Midbrain (tissue), 1 donor: ENCODE measurements around the gene ARHGAP11A.
"Not testable (repeated sequence)": the region's sequence is repeated elsewhere in the genome, so short reads cannot be mapped to it uniquely, and the experiment has no call there.

Experiments
- DNase-seq: peaks from one replicate; lab custom pipeline; 2025; lab: John Stamatoyannopoulos, UW

ARHGAP11A gene, protein sequence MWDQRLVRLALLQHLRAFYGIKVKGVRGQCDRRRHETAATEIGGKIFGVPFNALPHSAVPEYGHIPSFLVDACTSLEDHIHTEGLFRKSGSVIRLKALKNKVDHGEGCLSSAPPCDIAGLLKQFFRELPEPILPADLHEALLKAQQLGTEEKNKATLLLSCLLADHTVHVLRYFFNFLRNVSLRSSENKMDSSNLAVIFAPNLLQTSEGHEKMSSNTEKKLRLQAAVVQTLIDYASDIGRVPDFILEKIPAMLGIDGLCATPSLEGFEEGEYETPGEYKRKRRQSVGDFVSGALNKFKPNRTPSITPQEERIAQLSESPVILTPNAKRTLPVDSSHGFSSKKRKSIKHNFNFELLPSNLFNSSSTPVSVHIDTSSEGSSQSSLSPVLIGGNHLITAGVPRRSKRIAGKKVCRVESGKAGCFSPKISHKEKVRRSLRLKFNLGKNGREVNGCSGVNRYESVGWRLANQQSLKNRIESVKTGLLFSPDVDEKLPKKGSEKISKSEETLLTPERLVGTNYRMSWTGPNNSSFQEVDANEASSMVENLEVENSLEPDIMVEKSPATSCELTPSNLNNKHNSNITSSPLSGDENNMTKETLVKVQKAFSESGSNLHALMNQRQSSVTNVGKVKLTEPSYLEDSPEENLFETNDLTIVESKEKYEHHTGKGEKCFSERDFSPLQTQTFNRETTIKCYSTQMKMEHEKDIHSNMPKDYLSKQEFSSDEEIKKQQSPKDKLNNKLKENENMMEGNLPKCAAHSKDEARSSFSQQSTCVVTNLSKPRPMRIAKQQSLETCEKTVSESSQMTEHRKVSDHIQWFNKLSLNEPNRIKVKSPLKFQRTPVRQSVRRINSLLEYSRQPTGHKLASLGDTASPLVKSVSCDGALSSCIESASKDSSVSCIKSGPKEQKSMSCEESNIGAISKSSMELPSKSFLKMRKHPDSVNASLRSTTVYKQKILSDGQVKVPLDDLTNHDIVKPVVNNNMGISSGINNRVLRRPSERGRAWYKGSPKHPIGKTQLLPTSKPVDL

GRCh38 chr15:32615051-32615870 lies at the start of gene ARHGAP11A:
Gene ARHGAP11A, plus strand, starts transcription at chr15:32615504. Its CDS starts 708 bp downstream, at chr15:32616212.
- not testable (repeated sequence) for DNase-seq

DNA sequence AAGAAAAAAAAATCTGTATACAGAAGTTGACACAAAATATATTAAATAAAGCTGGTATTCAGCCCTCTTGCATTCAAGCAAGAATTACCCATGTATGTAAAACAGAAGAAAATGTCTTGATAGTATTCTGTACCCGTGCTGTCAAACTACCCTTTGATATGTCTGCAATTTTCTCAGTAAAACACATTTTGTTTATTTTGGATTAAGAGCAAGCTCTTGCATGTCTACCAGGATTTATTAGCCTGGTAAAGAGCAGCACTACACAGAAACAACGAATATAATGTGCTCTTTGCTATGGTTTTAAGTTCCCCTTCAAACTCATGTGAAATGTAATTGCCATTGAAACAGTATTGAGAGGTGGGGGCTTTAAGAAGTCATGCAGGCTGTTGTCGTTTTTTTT lies 46.3 kb upstream of the ARHGAP11A start:
- not testable (repeated sequence) for DNase-seq

GRCh38 chr15:32578482-32578881 lies 36.8 kb upstream of the ARHGAP11A start:
- DNase-seq = not testable (repeated sequence)

- not testable (repeated sequence) for DNase-seq
Observed at GRCh38 chr15:32585844-32586243, 29.5 kb upstream of the ARHGAP11A start.

- not testable (repeated sequence) for DNase-seq
Observed at GRCh38 chr15:32593151-32593550, 22.2 kb upstream of the ARHGAP11A start, which contains the start of gene GOLGA8N. Gene GOLGA8N, plus strand, starts transcription at chr15:32593456.

DNA sequence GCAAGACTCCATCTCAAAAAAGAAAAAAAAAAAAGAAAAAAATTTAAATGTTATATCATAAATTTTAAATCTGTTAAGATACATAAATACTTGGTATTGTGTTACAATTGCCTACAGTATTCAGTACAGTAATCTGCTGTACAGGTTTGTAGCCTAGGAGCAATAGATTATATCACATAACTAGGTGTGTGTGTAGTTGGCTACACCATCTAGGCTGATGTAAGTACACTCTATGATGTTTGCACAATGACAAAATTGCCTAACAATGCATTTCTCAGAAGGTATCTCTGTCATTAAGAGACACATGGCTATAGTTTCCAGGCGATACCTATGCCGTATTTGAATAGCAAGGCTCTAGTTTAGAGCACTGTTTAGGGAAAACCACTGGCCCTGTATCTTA lies 5.8 kb upstream of the ARHGAP11A start:
- not testable (repeated sequence) for DNase-seq

GRCh38 chr15:32610719-32611118 lies 4.6 kb upstream of the ARHGAP11A start:
- not testable (repeated sequence) for DNase-seq

- DNase-seq = not testable (repeated sequence)
Observed at GRCh38 chr15:32614712-32615050, 623 bp upstream of the ARHGAP11A start.

- DNase-seq = not testable (repeated sequence)
Observed at GRCh38 chr15:32615871-32616426, 645 bp downstream of the ARHGAP11A start.

- DNase-seq = no peak
Observed at GRCh38 chr15:32636410-32636809, 21.1 kb downstream of the ARHGAP11A start.

- no peak for DNase-seq
Observed at GRCh38 chr15:32636908-32637567, 21.7 kb downstream of the ARHGAP11A start.

DNA sequence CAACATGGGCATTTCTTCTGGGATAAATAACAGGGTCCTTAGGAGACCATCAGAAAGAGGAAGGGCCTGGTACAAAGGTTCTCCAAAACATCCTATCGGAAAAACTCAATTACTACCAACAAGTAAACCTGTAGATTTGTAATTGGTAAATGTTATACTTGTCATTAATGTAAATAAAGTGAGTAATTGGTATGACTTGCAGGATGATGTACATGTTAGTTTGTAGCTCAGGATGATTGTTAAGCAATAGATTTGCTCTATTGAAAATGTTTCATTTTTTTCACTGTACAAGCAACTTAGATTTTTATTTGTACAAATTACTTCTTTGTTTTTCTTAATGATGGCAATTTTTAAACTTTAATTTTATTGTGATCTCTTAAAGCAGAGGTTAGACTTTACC lies 22.4 kb downstream of the ARHGAP11A start:
- DNase-seq = no peak

- peak; percentile 74 for DNase-seq
Observed at GRCh38 chr15:32641517-32642059, 26.3 kb downstream of the ARHGAP11A start, which contains the start of gene SCG5. Gene SCG5, plus strand, starts transcription at chr15:32641710. Its CDS starts 1,883 bp downstream, at chr15:32643593.

DNA sequence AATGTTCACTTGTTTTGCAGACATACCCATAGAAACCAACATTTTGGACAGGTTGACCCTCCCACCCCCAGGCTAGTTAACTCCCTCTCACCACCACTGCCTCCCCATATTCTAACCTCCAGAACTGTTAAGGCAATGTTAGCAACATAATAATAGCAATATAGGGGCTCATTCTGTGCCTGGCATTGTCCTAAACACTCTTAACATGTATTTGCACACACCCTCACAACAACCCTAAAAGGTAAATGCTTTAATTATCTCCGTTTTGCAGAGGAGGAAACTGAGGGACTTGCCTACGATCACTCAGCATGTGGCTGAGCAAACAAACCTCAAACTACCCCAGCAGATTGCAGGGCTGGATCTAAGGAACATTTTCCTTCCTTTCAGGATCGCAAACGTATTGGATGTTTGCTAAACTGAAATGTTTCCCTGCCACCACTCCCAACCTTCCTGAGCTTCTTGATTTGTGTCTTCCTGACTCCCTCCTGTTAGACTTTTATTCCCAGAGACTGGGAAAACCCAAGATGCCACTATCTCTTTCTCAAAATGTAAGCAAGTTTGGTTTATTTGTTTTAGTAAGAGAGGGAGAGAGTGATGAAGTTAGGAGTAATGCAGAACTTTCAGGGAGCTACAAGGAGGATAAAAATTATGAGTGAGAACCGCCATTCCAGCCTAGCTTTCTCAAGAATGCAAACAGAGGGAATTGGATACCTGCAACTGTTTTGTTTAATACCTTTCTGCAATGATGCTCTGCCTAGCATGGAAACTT lies 27.5 kb downstream of the ARHGAP11A start:
- DNase-seq = no peak

DNA sequence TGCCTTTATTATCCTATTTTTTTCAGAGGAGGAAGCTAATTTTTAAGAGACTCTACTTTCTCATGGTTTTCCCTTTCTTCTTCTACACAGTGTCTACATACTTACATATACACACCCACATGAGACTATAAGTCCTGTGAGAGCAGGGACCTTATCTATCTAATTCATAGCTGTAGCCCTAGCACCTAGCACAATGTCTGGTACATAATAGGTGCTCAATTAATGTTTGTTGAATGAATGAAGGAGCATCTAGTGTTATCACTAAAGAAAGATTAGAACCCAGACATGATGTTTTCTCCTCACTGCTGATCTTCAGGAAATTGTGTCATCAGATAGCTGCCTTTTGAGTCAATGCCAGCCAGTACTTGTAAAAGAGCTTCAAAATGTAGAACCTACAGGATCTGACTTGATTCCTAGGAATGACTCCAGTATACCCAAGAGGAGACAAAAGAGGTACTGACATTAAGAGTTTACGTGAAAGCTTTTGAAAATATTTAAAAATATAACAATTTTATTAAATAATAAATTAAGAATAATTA lies 28.7 kb downstream of the ARHGAP11A start:
- DNase-seq = no peak

DNA sequence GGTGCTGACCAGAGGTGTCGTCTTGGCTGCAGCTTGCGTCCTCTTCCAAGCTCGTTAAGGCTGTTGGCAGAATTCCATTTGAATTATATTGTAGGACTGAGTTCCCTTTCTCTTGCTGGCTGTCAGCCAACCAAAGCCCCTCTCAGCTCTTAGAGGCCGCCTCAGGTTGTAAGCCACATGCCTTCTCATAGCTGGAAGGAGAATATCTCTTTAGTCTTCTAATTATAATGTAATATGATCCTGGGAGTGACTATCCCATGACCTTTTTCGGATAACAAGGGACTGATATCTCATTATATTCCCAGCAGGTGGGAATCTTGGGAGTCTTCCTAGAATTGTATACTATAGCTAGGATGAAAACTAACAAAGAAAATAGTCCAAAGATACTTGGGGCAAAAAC lies 31.0 kb downstream of the ARHGAP11A start:
- no peak for DNase-seq

- no peak for DNase-seq
Observed at GRCh38 chr15:32649342-32649741, 34.0 kb downstream of the ARHGAP11A start.

DNA sequence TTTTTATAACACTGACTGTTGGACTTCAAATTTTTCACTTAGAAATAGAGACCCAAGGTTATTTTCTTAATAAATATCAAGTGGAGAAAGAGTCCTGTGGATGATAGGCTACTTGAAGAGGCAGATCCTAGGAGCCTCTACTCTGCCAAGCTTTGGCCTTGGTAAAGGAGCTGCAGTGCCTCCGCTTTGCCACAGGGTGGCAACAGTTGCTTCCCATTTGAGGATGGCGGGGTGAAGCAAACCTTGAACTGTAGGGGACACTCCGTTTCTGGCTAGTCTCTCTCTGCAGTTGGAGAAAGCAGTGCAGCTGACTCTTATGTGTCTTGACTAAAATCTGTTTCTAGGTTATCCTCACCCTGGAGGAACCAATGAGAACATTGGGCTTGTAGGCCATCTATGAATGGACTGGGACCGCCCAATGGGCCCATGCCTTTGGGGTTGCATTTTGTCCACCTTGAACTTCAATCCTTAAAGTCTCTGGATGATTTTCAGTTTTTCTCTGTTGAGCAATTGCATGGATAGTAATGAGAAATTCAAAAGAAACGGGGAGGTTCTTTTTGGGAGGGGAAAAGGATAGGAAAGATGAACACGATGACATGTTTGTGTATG lies 36.0 kb downstream of the ARHGAP11A start:
- peak; percentile 34 for DNase-seq

- DNase-seq = no peak
Observed at GRCh38 chr15:32652178-32652577, 36.9 kb downstream of the ARHGAP11A start.
